ENCODE data around the gene CR1L. TPM values are rescaled to one million over a fixed set of nuclear protein-coding genes. Genes with fewer than 3 reads are reported as not detected.

The CR1L gene
- total and polyA plus RNA-seq, 2 of the 8 experiments (the other 6 are each of a cell fraction or from before 2014, with no cell fraction given), result 0.39 TPM; not detected in 1

GRCh38 chr1:207654320-207654719 is 9.4 kb downstream of the CR1L start:
- H4K91ac ChIP-seq (replicated peaks; ENCODE audit: insufficient read length, low read length), result no peak overlapping the region
- FAIRE-seq (no peak), DNase-seq (ENCODE audit: low read depth in 1 of 2, low spot score in 2 of 2) (no peak)
- H2AK5ac ChIP-seq (ENCODE audit: low read depth, low read length), result no peak overlapping the region
- no peak overlapping the region for H4K8ac ChIP-seq (ENCODE audit: extremely low read depth, insufficient read depth, low read length)
- no peak overlapping the region for H3K27ac ChIP-seq (ENCODE audit: low read depth, low read length)
- no peak overlapping the region for H3K23ac ChIP-seq (ENCODE audit: insufficient read length)
- no peaks in the 10 kb centered on the region for H3K23me2 ChIP-seq (ENCODE audit: low read depth, low read length)
- no peak overlapping the region for H3K4me2 ChIP-seq (ENCODE audit: insufficient read depth in 1 of 2, low read depth in 2 of 2, low read length in 2 of 2)
- H3K9ac ChIP-seq (replicated peaks in 1 of 4; ENCODE audit: extremely low read depth in 1 of 4, low read depth in 3 of 4, low read length in 3 of 4), result no peak overlapping the region
- H4K20me1 ChIP-seq (replicated peaks in 1 of 2; ENCODE audit: control insufficient read depth in 1 of 2, insufficient read depth in 2 of 2, low read length in 2 of 2), result no peaks in the 10 kb centered on the region
- no peak overlapping the region for H2BK5ac ChIP-seq (ENCODE audit: low read depth, low read length)
- H3K36me3 ChIP-seq (ENCODE audit: control insufficient read depth in 2 of 4, insufficient read depth in 4 of 4, low read length in 3 of 4), result no peaks in the 10 kb centered on the region
- H3K79me2 ChIP-seq (ENCODE audit: control insufficient read depth in 1 of 2, insufficient read depth in 2 of 2, low read length in 2 of 2), result no peaks in the 10 kb centered on the region
- H2BK20ac ChIP-seq (ENCODE audit: low read length), result no peak overlapping the region
- peak overlapping the region; percentile 94 for H2AFZ ChIP-seq (ENCODE audit: low read length)
- H2BK120ac ChIP-seq (replicated peaks; ENCODE audit: low read depth, low read length), result no peak overlapping the region
- H3K14ac ChIP-seq (ENCODE audit: insufficient read length), result no peak overlapping the region
- H3K4me3 ChIP-seq (ENCODE audit: extremely low read depth in 1 of 4, insufficient read depth in 2 of 4, low read depth in 3 of 4, low read length in 4 of 4), result no peak overlapping the region
- no peak overlapping the region for H4K5ac ChIP-seq (ENCODE audit: insufficient read length, low read depth, low read length)
- no peaks in the 10 kb centered on the region; a peak in 1 of 4 replicates for H3K9me3 ChIP-seq (ENCODE audit: insufficient read depth in 2 of 2, low read depth in 1 of 2, low read length in 1 of 2)
- H2BK15ac ChIP-seq (ENCODE audit: low read length), result no peak overlapping the region
- no peaks in the 10 kb centered on the region for H3K79me1 ChIP-seq (ENCODE audit: low read depth, low read length)
- POLR2A ChIA-PET (ENCODE audit: partially characterized antibody), result interaction anchor here (0.8 kb wide), 1 partner anchor 20 kb away, joined by 3 read pairs; no protein-coding TSS in a partner anchor
- no peak overlapping the region for H3K56ac ChIP-seq (replicated peaks; ENCODE audit: insufficient read length, low read depth, low read length)
- no peak overlapping the region for H2BK12ac ChIP-seq (ENCODE audit: low read depth, low read length)
- no peak for TF ChIP-seq JUND (IDR thresholded peaks at IDR 0.05; ENCODE audit: low read length)
- WGBS, 2 experiments (ENCODE audit: extremely low coverage in 1 of 2, insufficient coverage in 1 of 2, insufficient read length in 1 of 2, insufficient replicate concordance in 2 of 2, low coverage in 1 of 2, low lambda C conversion rate in 2 of 2, missing lambda C conversion rate in 1 of 2), result 76% methylated on average over 2 of the region's 2 CpGs; no CpG with 5 or more reads in 1 of the 2 experiments
- H3K18ac ChIP-seq (ENCODE audit: extremely low read depth, low read length), result no peak overlapping the region
- H3K4me1 ChIP-seq (replicated peaks in 1 of 4; ENCODE audit: control insufficient read depth in 3 of 4, insufficient read depth in 4 of 4, low read length in 3 of 4), result no peaks in the 10 kb centered on the region
- no peaks in the 10 kb centered on the region for H3K27me3 ChIP-seq (replicated peaks in 1 of 4; ENCODE audit: control insufficient read depth in 3 of 4, extremely low read depth in 1 of 4, insufficient read depth in 3 of 4, low read length in 3 of 4)
- CTCF ChIA-PET (ENCODE audit: partially characterized antibody), result interaction anchor here (0.6 to 1.9 kb wide), 11 partner anchors 11 to 143 kb away, joined by 3 to 6 read pairs (median 3); no protein-coding TSS in a partner anchor
- no peak overlapping the region for H3K4ac ChIP-seq (replicated peaks; ENCODE audit: insufficient read length, low read depth, low read length)
